Measurements from ENCODE around the gene WNT9B.
"Not testable (repeated sequence)": the region's sequence is repeated elsewhere in the genome, so short reads cannot be mapped to it uniquely, and the experiment has no call there.

Gene WNT9B

GRCh38 chr17:46917041-46917440, 65.7 kb downstream of the WNT9B start:
- no peak for DNase-seq

GRCh38 chr17:46917516-46917915, 66.1 kb downstream of the WNT9B start:
- DNase-seq = no peak

GRCh38 chr17:46921962-46922361, 70.6 kb downstream of the WNT9B start:
- not testable (repeated sequence) for DNase-seq

GRCh38 chr17:46922487-46922803, 71.1 kb downstream of the WNT9B start:
- DNase-seq = no peak

GRCh38 chr17:46922804-46923635, 71.6 kb downstream of the WNT9B start, which contains the start of gene GOSR2:
TSS of gene GOSR2 (plus strand) at chr17:46923160. CDS start at chr17:46923193, 33 bp downstream.
- peak; percentile 88 for DNase-seq

- no peak for DNase-seq
Observed at GRCh38 chr17:46925185-46925868, 73.9 kb downstream of the WNT9B start.

- no peak for DNase-seq
Observed at GRCh38 chr17:46928467-46929261, 77.3 kb downstream of the WNT9B start.

- no peak for DNase-seq
Observed at GRCh38 chr17:46929413-46929812, 78.0 kb downstream of the WNT9B start.

DNA sequence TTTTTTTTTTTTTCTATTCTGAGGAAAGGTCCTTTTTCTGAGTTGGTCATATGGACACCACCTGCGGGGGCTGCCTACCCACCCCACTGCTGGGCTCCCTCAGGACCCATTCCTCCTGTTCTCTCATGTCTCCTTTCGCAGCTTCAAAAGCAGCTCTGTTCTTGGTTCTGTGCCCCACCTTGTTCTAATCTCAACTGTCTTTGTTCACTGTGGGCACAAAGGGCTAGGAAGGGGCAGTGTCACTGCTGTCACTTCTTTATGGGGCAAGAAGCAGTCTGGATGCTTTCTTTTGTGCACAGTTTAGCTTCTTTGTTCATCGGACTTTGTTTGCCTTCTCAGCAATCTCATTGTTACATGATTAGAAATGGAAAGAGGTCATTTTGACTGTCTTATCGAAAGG, 78.7 kb downstream of the WNT9B start:
- no peak for DNase-seq

GRCh38 chr17:46931596-46931995, 80.2 kb downstream of the WNT9B start:
- no peak for DNase-seq

DNA sequence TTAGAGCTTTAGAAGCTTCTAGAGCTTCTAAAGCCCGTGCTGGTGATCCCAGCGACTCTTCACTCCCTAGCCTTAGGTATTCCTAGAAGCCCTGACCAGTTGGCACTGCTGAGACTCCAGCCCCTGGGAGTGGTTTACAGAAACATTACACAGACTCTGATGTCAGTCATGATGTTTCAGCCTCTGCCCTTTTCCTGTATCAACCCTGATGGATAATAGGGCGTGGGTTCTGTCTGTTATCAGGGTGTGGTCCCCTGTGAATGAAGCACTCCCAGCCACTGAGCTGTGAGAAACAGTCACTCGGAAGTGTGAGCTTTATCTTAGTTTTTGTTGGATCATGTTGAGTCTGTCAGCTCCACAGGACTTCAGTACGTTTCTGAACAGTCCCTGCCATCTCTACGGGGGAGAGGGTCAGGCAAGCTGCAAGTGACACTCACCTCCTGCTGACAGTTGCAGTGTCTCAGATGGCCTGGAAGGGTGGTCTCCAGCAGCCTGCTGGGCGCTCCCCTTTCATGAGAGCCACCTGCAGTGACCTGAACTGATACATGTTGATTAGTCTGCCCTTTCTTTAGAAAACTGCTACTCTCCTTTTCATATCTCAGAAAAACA, 84.4 kb downstream of the WNT9B start:
- no peak for DNase-seq

All from stimulated activated CD4-positive, alpha-beta T cell treated with anti-CD3 and anti-CD28 coated beads, Interleukin-12 subunit alpha, Interleukin-12 subunit beta, amount 100 ng/mL, for 4 hours (primary cell).